Mesendoderm (in vitro differentiated cells): Measurements from ENCODE around the gene TSSC4.
"Not testable (repeated sequence)": the region's sequence is repeated elsewhere in the genome, so short reads cannot be mapped to it uniquely, and the experiment has no call there.

Experiments
- DNase-seq: peaks from one replicate; pipeline ENCODE4 v3.0.0; 2013
- H2AK5ac ChIP-seq: 2 replicates; pipeline ENCODE4 v1.6.1; 2013; ENCODE audit warnings: low read length, inconsistent platforms
- H2BK120ac ChIP-seq: 2 replicates; pipeline ENCODE4 v1.6.1; 2013; ENCODE audit warnings: low read depth, mild to moderate bottlenecking, low read length, moderate library complexity, mixed read lengths
- H2BK15ac ChIP-seq: replicated peaks from 2 replicates; pipeline ENCODE4 v1.6.1; 2013; ENCODE audit warnings: low read depth, mild to moderate bottlenecking, moderate library complexity
- H2BK5ac ChIP-seq: 2 replicates; pipeline ENCODE4 v1.6.1; 2013; ENCODE audit warnings: low read length, inconsistent platforms
- H3K18ac ChIP-seq: 2 replicates; pipeline ENCODE4 v1.6.1; 2013; ENCODE audit warnings: mild to moderate bottlenecking, low read length, mixed read lengths
- H3K23ac ChIP-seq: one replicate; pipeline ENCODE4 v1.6.1; 2013; ENCODE audit warnings: low read length
- H3K27ac ChIP-seq: 2 replicates; pipeline ENCODE4 v1.5.1; 2013; ENCODE audit warnings: low read depth, mild to moderate bottlenecking, inconsistent platforms, low read length, moderate library complexity
- H3K27me3 ChIP-seq: 2 replicates; pipeline ENCODE4 v1.6.1; 2013; ENCODE audit warnings: low read length, control low read depth, mild to moderate bottlenecking, inconsistent platforms; ENCODE audit not compliant: insufficient read depth, poor library complexity
- H3K36me3 ChIP-seq: 2 replicates; pipeline ENCODE4 v1.6.1; 2013; ENCODE audit warnings: low read length, inconsistent platforms; ENCODE audit not compliant: control insufficient read depth, insufficient read depth
- H3K4ac ChIP-seq: one replicate; pipeline ENCODE4 v1.6.1; 2013; ENCODE audit warnings: low read depth, mild to moderate bottlenecking, low read length, moderate library complexity
- H3K4me1 ChIP-seq: 2 replicates; pipeline ENCODE4 v1.6.1; 2013; ENCODE audit warnings: low read depth, low read length, inconsistent platforms; ENCODE audit not compliant: control insufficient read depth
- H3K4me2 ChIP-seq: 2 replicates; pipeline ENCODE4 v1.6.1; 2013; ENCODE audit warnings: low read length
- H3K4me3 ChIP-seq: 2 replicates; pipeline ENCODE4 v1.5.1; 2013; ENCODE audit warnings: mild to moderate bottlenecking, low read length
- H3K56ac ChIP-seq: one replicate; pipeline ENCODE4 v1.6.1; 2013; ENCODE audit warnings: low read length
- H3K79me1 ChIP-seq: 2 replicates; pipeline ENCODE4 v1.6.1; 2013; ENCODE audit warnings: low read length, inconsistent platforms
- H3K79me2 ChIP-seq: 2 replicates; pipeline ENCODE4 v1.6.1; 2013; ENCODE audit warnings: mild to moderate bottlenecking, low read length; ENCODE audit not compliant: control insufficient read depth, insufficient read depth
- H3K9ac ChIP-seq: 2 replicates; pipeline ENCODE4 v1.6.1; 2013; ENCODE audit warnings: low read length, inconsistent platforms
- H4K5ac ChIP-seq: one replicate; pipeline ENCODE4 v1.6.1; 2013; ENCODE audit warnings: low read length
- H4K8ac ChIP-seq: one replicate; pipeline ENCODE4 v1.6.1; 2013; ENCODE audit warnings: low read depth, mild to moderate bottlenecking, control low read depth, low read length, moderate library complexity
- WGBS: extraction: QIAGEN DNeasy Blood & Tissue Kit; methylation state at CpG from one replicate; pipeline ENCODE4 v1.1.7; 2013; ENCODE audit warnings: low lambda C conversion rate, missing lambda C conversion rate; ENCODE audit not compliant: insufficient coverage; ENCODE audit errors: extremely low coverage; 5-methylcytosine and 5-hydroxymethylcytosine counted together

TSSC4 gene

GRCh38 chr11:2357651-2358050 is 42.9 kb upstream of the TSSC4 start:
- DNase-seq, H3K4ac ChIP-seq, H3K27me3 ChIP-seq, H3K23ac ChIP-seq, H3K27ac ChIP-seq, H2BK5ac ChIP-seq, H3K79me1 ChIP-seq, H3K56ac ChIP-seq, H4K5ac ChIP-seq, H3K79me2 ChIP-seq, H3K36me3 ChIP-seq, H2BK120ac ChIP-seq, H3K4me2 ChIP-seq, H3K4me1 ChIP-seq, H3K18ac ChIP-seq, H2BK15ac ChIP-seq, H3K4me3 ChIP-seq, H3K9ac ChIP-seq, H2AK5ac ChIP-seq, H4K8ac ChIP-seq: not testable (repeated sequence)
- no CpG with 5 or more reads among the region's 13 CpGs for WGBS

- no peak for DNase-seq
- WGBS: no CpG with 5 or more reads among the region's 11 CpGs
Observed at GRCh38 chr11:2358754-2359442, 41.7 kb upstream of the TSSC4 start.

DNA sequence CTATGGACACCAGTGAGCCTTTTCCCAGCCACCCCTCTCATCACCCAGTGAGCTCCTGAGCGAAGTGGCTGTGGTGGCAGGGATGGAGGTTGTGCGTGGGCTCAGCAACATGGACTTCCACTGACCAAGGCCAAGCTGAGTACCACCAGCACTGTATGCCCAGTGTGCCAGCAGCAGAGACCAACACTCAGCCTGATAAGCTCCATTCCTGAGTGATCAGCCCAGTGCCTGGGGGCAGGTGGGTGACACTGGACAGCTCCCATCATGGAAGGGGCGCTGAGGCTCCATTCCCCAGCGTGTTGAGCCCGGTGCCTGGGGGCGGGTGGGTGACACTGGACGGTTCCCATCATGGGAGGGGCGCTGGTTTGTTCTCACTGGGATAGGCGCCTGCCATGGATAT is 41.0 kb upstream of the TSSC4 start:
- Histone ChIP-seq H2BK5ac (no peak overlapping the region), H3K4me1 (no peaks in the 10 kb centered on the region), H3K79me1 (no peaks in the 10 kb centered on the region), H4K5ac (no peak overlapping the region), H3K36me3 (no peaks in the 10 kb centered on the region), H3K4ac (no peak overlapping the region), H3K27ac (no peak overlapping the region), H3K56ac (no peak overlapping the region), H2AK5ac (no peak overlapping the region), H3K18ac (no peak overlapping the region), H2BK15ac (no peak overlapping the region), H4K8ac (no peak overlapping the region), H3K27me3 (no peaks in the 10 kb centered on the region), H3K4me2 (no peak overlapping the region), H3K9ac (no peak overlapping the region), H3K79me2 (no peaks in the 10 kb centered on the region), H3K4me3 (no peak overlapping the region), H3K23ac (no peak overlapping the region), H2BK120ac (no peak overlapping the region)
- no peak for DNase-seq
- no CpG with 5 or more reads among the region's 9 CpGs for WGBS

More at GRCh38 chr11:2358754-2359442, 41.7 kb upstream of the TSSC4 start:
- Histone ChIP-seq H3K27me3 (no peaks in the 10 kb centered on the region), H3K9ac (no peak overlapping the region), H3K56ac (no peak overlapping the region), H2BK5ac (no peak overlapping the region), H3K79me2 (no peaks in the 10 kb centered on the region), H2BK15ac (no peak overlapping the region), H3K23ac (no peak overlapping the region), H3K79me1 (no peaks in the 10 kb centered on the region), H3K27ac (no peak overlapping the region), H4K5ac (no peak overlapping the region), H3K4ac (no peak overlapping the region), H3K36me3 (no peaks in the 10 kb centered on the region), H3K4me2 (no peak overlapping the region), H2AK5ac (no peak overlapping the region), H2BK120ac (no peak overlapping the region), H4K8ac (no peak overlapping the region), H3K4me1 (no peaks in the 10 kb centered on the region), H3K4me3 (no peak overlapping the region), H3K18ac (no peak overlapping the region)

- Histone ChIP-seq H3K23ac (no peak overlapping the region), H3K4ac (no peak overlapping the region), H2BK15ac (no peak overlapping the region), H3K18ac (no peak overlapping the region), H3K4me2 (no peak overlapping the region), H2BK120ac (no peak overlapping the region), H3K79me1 (no peaks in the 10 kb centered on the region), H4K8ac (no peak overlapping the region), H3K4me1 (no peaks in the 10 kb centered on the region), H3K79me2 (no peaks in the 10 kb centered on the region), H3K9ac (no peak overlapping the region), H2BK5ac (no peak overlapping the region), H4K5ac (no peak overlapping the region), H3K4me3 (no peak overlapping the region), H3K27ac (no peak overlapping the region), H3K56ac (no peak overlapping the region), H3K27me3 (no peaks in the 10 kb centered on the region), H3K36me3 (no peaks in the 10 kb centered on the region), H2AK5ac (no peak overlapping the region)
- DNase-seq: no peak
- WGBS: no CpG with 5 or more reads among the region's 14 CpGs
Observed at GRCh38 chr11:2360081-2360642, 40.4 kb upstream of the TSSC4 start.

DNA sequence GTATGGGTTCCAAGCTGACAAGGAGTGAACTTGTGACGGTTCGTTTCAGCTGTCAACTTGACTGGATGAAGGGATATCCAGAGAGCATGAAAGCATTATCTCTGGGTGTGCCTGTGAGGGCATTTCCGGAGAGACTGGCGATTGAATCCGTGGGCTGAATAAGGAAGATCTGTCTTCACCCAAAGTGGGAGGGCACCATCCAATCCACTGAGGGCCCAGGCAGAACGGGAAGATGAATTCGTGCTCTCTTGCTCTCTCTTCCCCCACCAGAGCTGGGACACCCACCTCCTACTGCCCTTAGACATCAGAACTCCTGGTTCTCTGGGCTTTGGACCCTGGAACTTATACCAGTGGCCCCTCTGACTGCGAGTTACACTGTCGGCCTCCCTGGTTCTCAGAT is 39.0 kb upstream of the TSSC4 start:
- Histone ChIP-seq H3K9ac (no peak overlapping the region), H2BK120ac (no peak overlapping the region), H3K4me3 (no peak overlapping the region), H3K4me2 (no peak overlapping the region), H4K8ac (no peak overlapping the region), H2BK15ac (no peak overlapping the region), H3K4me1 (no peaks in the 10 kb centered on the region), H3K79me1 (no peaks in the 10 kb centered on the region), H3K27ac (no peak overlapping the region), H2BK5ac (no peak overlapping the region), H3K18ac (no peak overlapping the region), H3K27me3 (no peaks in the 10 kb centered on the region), H3K79me2 (no peaks in the 10 kb centered on the region), H2AK5ac (no peak overlapping the region), H4K5ac (no peak overlapping the region), H3K36me3 (no peaks in the 10 kb centered on the region), H3K23ac (no peak overlapping the region), H3K4ac (no peak overlapping the region), H3K56ac (no peak overlapping the region)
- no CpG with 5 or more reads among the region's 9 CpGs for WGBS
- no peak for DNase-seq

GRCh38 chr11:2362414-2362813 is 38.1 kb upstream of the TSSC4 start:
- no peak overlapping the region for H3K27ac ChIP-seq
- H4K8ac ChIP-seq: no peak overlapping the region
- no peak for DNase-seq
- H3K4me2 ChIP-seq: no peak overlapping the region
- no peak overlapping the region for H3K23ac ChIP-seq
- no peak overlapping the region for H2BK120ac ChIP-seq
- H3K79me1 ChIP-seq: no peaks in the 10 kb centered on the region
- H3K27me3 ChIP-seq: no peaks in the 10 kb centered on the region
- H3K4me3 ChIP-seq: no peak overlapping the region
- H3K4me1 ChIP-seq: no peaks in the 10 kb centered on the region
- no peak overlapping the region for H3K18ac ChIP-seq
- no peak overlapping the region for H3K56ac ChIP-seq
- H4K5ac ChIP-seq: no peak overlapping the region
- WGBS: no CpG with 5 or more reads among the region's 7 CpGs
- H2BK5ac ChIP-seq: no peak overlapping the region
- H3K9ac ChIP-seq: no peak overlapping the region
- H3K4ac ChIP-seq: no peak overlapping the region
- H2BK15ac ChIP-seq: no peak overlapping the region
- H3K36me3 ChIP-seq: no peaks in the 10 kb centered on the region
- no peak overlapping the region for H2AK5ac ChIP-seq
- H3K79me2 ChIP-seq: no peaks in the 10 kb centered on the region
